ENCODE data around the gene ITGA3. TPM values are rescaled to one million over a fixed set of nuclear protein-coding genes. Genes with fewer than 3 reads are reported as not detected.

Gene ITGA3
- total and polyA plus RNA-seq, 4 donors: 0.79 to 4.4 (median 1.4) TPM

GRCh38 chr17:50022463-50023130 is 33.3 kb upstream of the ITGA3 start:
- no peak for DNase-seq (ENCODE audit: low spot score)
- Histone ChIP-seq H3K9me3 (ENCODE audit: control insufficient read depth in 4 of 4, low read length in 3 of 4) (no peaks in the 10 kb centered on the region), H3K36me3 (ENCODE audit: control insufficient read depth in 4 of 4, insufficient read depth in 3 of 4, low read depth in 1 of 4, low read length in 3 of 4) (no peaks in the 10 kb centered on the region), H3K27ac (ENCODE audit: low read depth in 1 of 2, low read length in 2 of 2) (no peak overlapping the region), H3K9ac (ENCODE audit: low read depth in 1 of 2, low read length in 2 of 2) (no peak overlapping the region), H3K27me3 (ENCODE audit: control insufficient read depth in 4 of 4, insufficient read depth in 4 of 4, low read length in 3 of 4) (peaks cover 0 to 2% (median 0%) of the 10 kb centered on the region in 4 donors), H3K4me3 (ENCODE audit: low read depth in 1 of 3, low read length in 3 of 3) (no peak overlapping the region), H3K4me1 (ENCODE audit: control insufficient read depth in 4 of 4, insufficient read depth in 4 of 4, low read length in 3 of 4) (peaks cover 0 to 7% (median 0%) of the 10 kb centered on the region in 4 donors)
- no peak for TF ChIP-seq RXRA (IDR thresholded peaks at IDR 0.05)
- TF ChIP-seq JUND (IDR thresholded peaks at IDR 0.05): no peak
- no peak for TF ChIP-seq NR2F2 (IDR thresholded peaks at IDR 0.05)
- TF ChIP-seq CTCF (IDR thresholded peaks at IDR 0.05; ENCODE audit: low read depth, low read length, missing input control): no peak
- TF ChIP-seq HNF4G (IDR thresholded peaks at IDR 0.05): no peak
- TF ChIP-seq GABPA (IDR thresholded peaks at IDR 0.05 in 1 of 2, conservative IDR thresholded peaks at IDR 0.05 in 1 of 2): peak in 1 of 2 donors; percentile 47
- 64% methylated on average over 6 of the region's 6 CpGs for WGBS

GRCh38 chr17:50023520-50023919 is 32.4 kb upstream of the ITGA3 start:
- TF ChIP-seq RAD21 (IDR thresholded peaks at IDR 0.05) (no peak), MAX (IDR thresholded peaks at IDR 0.05) (no peak), FOXA2 (IDR thresholded peaks at IDR 0.05) (no peak), ATF3 (IDR thresholded peaks at IDR 0.05) (no peak), CTCF (IDR thresholded peaks at IDR 0.05; ENCODE audit: low read depth, low read length, missing input control) (no peak), JUND (IDR thresholded peaks at IDR 0.05) (no peak), HNF4A (conservative IDR thresholded peaks at IDR 0.05) (no peak), EGR1 (IDR thresholded peaks at IDR 0.05; ENCODE audit: low read depth in 2 of 2) (no peak), RXRA (IDR thresholded peaks at IDR 0.05) (no peak), FOXA1 (IDR thresholded peaks at IDR 0.05) (no peak), SP1 (IDR thresholded peaks at IDR 0.05) (no peak)
- no peaks in the 10 kb centered on the region for H3K36me3 ChIP-seq (ENCODE audit: control insufficient read depth in 4 of 4, insufficient read depth in 3 of 4, low read depth in 1 of 4, low read length in 3 of 4)
- H3K27me3 ChIP-seq (ENCODE audit: control insufficient read depth in 4 of 4, insufficient read depth in 4 of 4, low read length in 3 of 4): peaks cover 0 to 2% (median 1%) of the 10 kb centered on the region in 4 donors
- H3K4me3 ChIP-seq (ENCODE audit: low read depth in 1 of 3, low read length in 3 of 3): no peak overlapping the region
- DNase-seq (ENCODE audit: low spot score): no peak
- no peak overlapping the region for H3K9ac ChIP-seq (ENCODE audit: low read depth in 1 of 2, low read length in 2 of 2)
- no peaks in the 10 kb centered on the region for H3K9me3 ChIP-seq (ENCODE audit: control insufficient read depth in 4 of 4, low read length in 3 of 4)
- WGBS: 61% methylated on average over 8 of the region's 8 CpGs
- peaks cover 0 to 7% (median 1%) of the 10 kb centered on the region in 4 donors for H3K4me1 ChIP-seq (ENCODE audit: control insufficient read depth in 4 of 4, insufficient read depth in 4 of 4, low read length in 3 of 4)
- no peak overlapping the region for H3K27ac ChIP-seq (ENCODE audit: low read depth in 1 of 2, low read length in 2 of 2)
